Activated CD4-positive, CD25-positive, alpha-beta regulatory T cell treated with anti-CD3 and anti-CD28 coated beads, Interleukin-2, amount 50 U/mL, for 72 hours (primary cell): ENCODE measurements around the gene MLX.
"Not testable (repeated sequence)": the region's sequence is repeated elsewhere in the genome, so short reads cannot be mapped to it uniquely, and the experiment has no call there.

ENCODE experiments used
- DNase-seq: peaks from one replicate; pipeline ENCODE4 v3.0.0; 2021

The MLX gene

GRCh38 chr17:42555961-42556617, 10.8 kb upstream of the MLX start:
- not testable (repeated sequence) for DNase-seq

GRCh38 chr17:42559075-42559474, 7.8 kb upstream of the MLX start:
- DNase-seq, result no peak

GRCh38 chr17:42560246-42560645, 6.7 kb upstream of the MLX start:
- no peak for DNase-seq

- peak; percentile 91 for DNase-seq
Measured at GRCh38 chr17:42561897-42562387, 5.0 kb upstream of the MLX start, which contains the start of gene COASY. Gene COASY (plus strand): TSS chr17:42562148. CDS start chr17:42562623, 475 bp downstream.

GRCh38 chr17:42562388-42563142, 4.3 kb upstream of the MLX start:
- no peak for DNase-seq

- DNase-seq, result no peak
Measured at GRCh38 chr17:42563143-42563509, 3.8 kb upstream of the MLX start.

GRCh38 chr17:42563543-42563942, 3.4 kb upstream of the MLX start:
- DNase-seq, result no peak

- no peak for DNase-seq
Measured at GRCh38 chr17:42563950-42564349, 3.0 kb upstream of the MLX start.

- DNase-seq, result no peak
Measured at GRCh38 chr17:42564815-42565522, 1.9 kb upstream of the MLX start.

- DNase-seq, result no peak
Measured at GRCh38 chr17:42565523-42566214, 1.2 kb upstream of the MLX start.

- no peak for DNase-seq
Measured at GRCh38 chr17:42566215-42566882, 551 bp upstream of the MLX start.

- DNase-seq, result no peak
Measured at GRCh38 chr17:42568341-42569111, 1.6 kb downstream of the MLX start.

GRCh38 chr17:42571435-42572225, 4.7 kb downstream of the MLX start:
- DNase-seq, result no peak

- DNase-seq, result no peak
Measured at GRCh38 chr17:42573095-42573494, 6.2 kb downstream of the MLX start.

- no peak for DNase-seq
Measured at GRCh38 chr17:42574463-42574862, 7.6 kb downstream of the MLX start.

GRCh38 chr17:42577140-42577531, 10.2 kb downstream of the MLX start:
- no peak for DNase-seq

- peak; percentile 94 for DNase-seq
Measured at GRCh38 chr17:42577532-42578281, 10.8 kb downstream of the MLX start, which contains the start of gene PSMC3IP. Gene PSMC3IP (minus strand): TSS chr17:42577729. CDS start chr17:42577686, 43 bp downstream.

- DNase-seq, result peak; percentile 71
Measured at GRCh38 chr17:42578282-42578869, 11.5 kb downstream of the MLX start.

GRCh38 chr17:42579794-42580551, 13.1 kb downstream of the MLX start:
- DNase-seq, result no peak
